Gastroesophageal sphincter (tissue), 4 donors: ENCODE data around the gene RANBP1. TPM values are rescaled to one million over a fixed set of nuclear protein-coding genes. Genes with fewer than 3 reads are reported as not detected.

ENCODE experiments used
- ATAC-seq: fragments of 150-250 bp; one replicate; pipeline ENCODE4 v1.9.1; 2016; ENCODE audit warnings: mild to moderate bottlenecking, moderate library complexity
- H3K27ac ChIP-seq, 4 donors: fragments of 200-600 bp; sonication (generic) in 3 of 4; 1 replicate in 3 of 4; 2 replicates in 1 of 4; pipeline ENCODE4 v1.5.1; 2016 to 2019
- H3K27me3 ChIP-seq: fragments of 200-600 bp; sonication (generic); one replicate; pipeline ENCODE4 v1.5.1; 2019
- H3K36me3 ChIP-seq, 2 donors: fragments of 200-600 bp; sonication (generic); one replicate each; pipeline ENCODE4 v1.5.1; 2019; ENCODE audit warnings: control low read depth in 1 of 2
- H3K4me1 ChIP-seq, 3 donors: fragments of 200-600 bp; sonication (generic); 1 replicate in 2 of 3; 2 replicates in 1 of 3; pipeline ENCODE4 v1.5.1; 2016 to 2019; ENCODE audit warnings: control low read depth in 2 of 3
- H3K4me3 ChIP-seq, 2 donors: fragments of 200-600 bp; sonication (generic); one replicate each; pipeline ENCODE4 v1.5.1; 2019; ENCODE audit warnings: mild to moderate bottlenecking in 1 of 2, moderate library complexity in 1 of 2
- H3K9me3 ChIP-seq, 3 donors: fragments of 200-600 bp; sonication (generic); one replicate each; pipeline ENCODE4 v1.5.1; 2017 to 2019; ENCODE audit warnings: control low read depth in 2 of 3
- EP300 ChIP-seq: sonication (generic); formaldehyde crosslinking; IDR thresholded peaks from one replicate; pipeline ENCODE4 v1.6.1; 2017; ENCODE audit warnings: antibody characterized with exemption, mild to moderate bottlenecking
- POLR2A ChIP-seq, 2 donors: fragments of 450-650 bp; IDR thresholded peaks; one replicate each; pipeline ENCODE4 v1.6.1; 2017; ENCODE audit warnings: antibody characterized with exemption in 2 of 2, mild to moderate bottlenecking in 2 of 2, moderate library complexity in 1 of 2
- POLR2AphosphoS5 ChIP-seq: sonication (generic); formaldehyde crosslinking; IDR thresholded peaks from one replicate; pipeline ENCODE4 v1.6.1; 2017; ENCODE audit warnings: antibody characterized with exemption
- WGBS, 2 donors: methylation state at CpG; one replicate each; pipeline ENCODE4 v1.1.5; 2018; ENCODE audit warnings: low coverage in 1 of 2; 5-methylcytosine and 5-hydroxymethylcytosine counted together
- total RNA-seq, 4 donors: library from RNA; depleted of rRNA; stranded (reverse); fragments of >200 nt; gene quantifications; one replicate each; pipeline ENCODE4 v1.1.0, GENCODE V29; 2016
- TF ChIP-seq, protein P1 (sequence below), 4 experiments: fragments of 200-600 bp in 2 of 4; fragments of 450-650 bp in 2 of 4; sonication (generic) in 1 of 4; IDR thresholded peaks; one replicate each; pipeline ENCODE4 v1.5.1; 2017 to 2019; ENCODE audit warnings: antibody characterized with exemption in 4 of 4, mild to moderate bottlenecking in 2 of 4, moderate library complexity in 2 of 4

The RANBP1 gene
- total RNA-seq, 4 donors from 2014 or later = 115 to 162 (median 158) TPM

DNA sequence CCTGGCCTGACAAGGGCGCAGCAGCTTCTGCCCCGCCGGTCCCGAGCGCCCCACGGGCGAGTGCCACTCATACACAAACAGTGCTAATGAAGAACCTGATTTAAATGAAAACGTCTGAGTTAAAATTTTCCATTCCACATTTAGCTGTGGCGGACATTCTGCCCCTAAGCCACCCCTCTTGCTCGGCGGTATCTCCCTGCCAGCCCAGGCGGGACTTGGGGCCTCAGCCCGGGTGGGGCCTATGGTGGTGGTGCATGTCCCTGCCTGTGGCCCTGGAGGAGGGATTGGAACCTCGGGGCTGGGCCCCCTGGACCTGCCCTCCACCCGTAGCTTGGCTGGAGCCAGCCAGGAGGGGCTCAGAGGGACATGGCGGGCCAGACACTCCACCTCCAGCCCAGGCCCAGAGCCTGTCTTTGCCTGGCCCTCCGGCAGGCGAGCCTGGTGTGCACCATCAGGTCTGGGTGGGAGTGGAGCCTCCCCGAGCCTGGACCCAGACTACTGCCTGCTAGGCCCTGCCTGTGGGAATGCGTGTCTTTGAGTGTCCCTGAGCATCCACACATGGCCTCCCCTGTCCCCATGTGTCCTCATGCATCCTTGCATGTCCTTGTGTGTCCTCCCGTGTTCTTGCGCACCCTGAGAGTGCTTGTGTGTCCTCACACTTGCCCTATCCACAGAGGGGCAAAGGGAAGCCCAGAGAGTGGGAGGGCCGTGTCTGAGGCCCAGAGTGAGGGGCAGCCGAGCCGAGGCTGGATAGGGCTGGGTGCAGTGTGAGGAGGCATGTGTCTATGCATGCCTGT is 20.1 kb downstream of the RANBP1 start:
- TF ChIP-seq EP300 (no peak), POLR2A (IDR thresholded peaks at IDR 0.05) (no peak), POLR2AphosphoS5 (no peak)
- TF ChIP-seq, protein P1, sequence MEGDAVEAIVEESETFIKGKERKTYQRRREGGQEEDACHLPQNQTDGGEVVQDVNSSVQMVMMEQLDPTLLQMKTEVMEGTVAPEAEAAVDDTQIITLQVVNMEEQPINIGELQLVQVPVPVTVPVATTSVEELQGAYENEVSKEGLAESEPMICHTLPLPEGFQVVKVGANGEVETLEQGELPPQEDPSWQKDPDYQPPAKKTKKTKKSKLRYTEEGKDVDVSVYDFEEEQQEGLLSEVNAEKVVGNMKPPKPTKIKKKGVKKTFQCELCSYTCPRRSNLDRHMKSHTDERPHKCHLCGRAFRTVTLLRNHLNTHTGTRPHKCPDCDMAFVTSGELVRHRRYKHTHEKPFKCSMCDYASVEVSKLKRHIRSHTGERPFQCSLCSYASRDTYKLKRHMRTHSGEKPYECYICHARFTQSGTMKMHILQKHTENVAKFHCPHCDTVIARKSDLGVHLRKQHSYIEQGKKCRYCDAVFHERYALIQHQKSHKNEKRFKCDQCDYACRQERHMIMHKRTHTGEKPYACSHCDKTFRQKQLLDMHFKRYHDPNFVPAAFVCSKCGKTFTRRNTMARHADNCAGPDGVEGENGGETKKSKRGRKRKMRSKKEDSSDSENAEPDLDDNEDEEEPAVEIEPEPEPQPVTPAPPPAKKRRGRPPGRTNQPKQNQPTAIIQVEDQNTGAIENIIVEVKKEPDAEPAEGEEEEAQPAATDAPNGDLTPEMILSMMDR (IDR thresholded peaks at IDR 0.05) = no peak
- 78% methylated on average over 8 of the region's 25 CpGs; no CpG with 5 or more reads in 1 of the 2 donors for WGBS, 2 donors
- peak overlapping the region in 1 of 4 donors; percentile 51 for H3K27ac ChIP-seq

DNA sequence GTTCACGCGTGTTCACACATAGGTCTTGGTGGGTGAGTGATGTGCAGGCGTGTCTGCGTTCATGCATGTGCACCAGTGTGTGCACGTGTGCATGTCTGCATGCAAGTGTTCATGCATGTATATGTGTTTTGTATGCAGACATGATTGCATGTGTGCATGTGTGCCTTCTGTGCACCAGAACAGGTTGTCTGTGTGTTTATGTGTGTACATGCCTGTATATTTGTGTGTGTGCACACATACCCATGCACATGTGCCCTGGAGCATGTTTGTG is 20.6 kb downstream of the RANBP1 start:
- peaks cover 4 to 68% (median 52%) of the 10 kb centered on the region in 3 donors for H3K4me1 ChIP-seq
- ATAC-seq = no peak
- no CpG with 5 or more reads among the region's 5 CpGs for WGBS, 2 donors

More for the DNA sequence above, 20.1 kb downstream of the RANBP1 start:
- Histone ChIP-seq H3K4me3 (no peak overlapping the region), H3K9me3 (no peaks in the 10 kb centered on the region), H3K36me3 (peaks cover 0 to 21% of the 10 kb centered on the region in 2 donors), H3K4me1 (peaks cover 4 to 68% (median 52%) of the 10 kb centered on the region in 3 donors), H3K27me3 (no peaks in the 10 kb centered on the region)
- ATAC-seq = no peak

DNA sequence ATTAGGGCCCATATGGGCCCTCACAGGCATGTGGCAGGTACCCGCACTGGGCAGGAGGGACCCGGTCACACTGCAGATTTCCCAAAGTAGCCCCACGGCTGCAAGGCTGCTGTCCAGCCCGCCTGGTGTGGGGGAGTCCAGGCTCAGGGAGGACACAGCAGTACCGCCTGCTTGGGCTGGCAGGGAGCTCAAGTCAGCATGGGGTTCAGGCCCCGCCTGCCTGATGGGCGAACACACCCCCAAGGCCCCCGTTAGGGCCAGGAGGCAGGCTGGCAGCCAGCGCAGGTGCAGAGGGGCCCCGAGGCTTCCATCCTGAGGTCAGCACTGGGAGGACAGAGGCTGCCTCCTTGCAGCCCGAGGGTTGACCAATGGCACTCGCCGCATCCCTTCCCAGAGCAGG is 21.2 kb downstream of the RANBP1 start:
- Histone ChIP-seq H3K27ac (peak overlapping the region in 3 of 4 donors; percentile 63 to 68 (median 66)), H3K4me1 (peaks cover 4 to 68% (median 52%) of the 10 kb centered on the region in 3 donors), H3K36me3 (peaks cover 0 to 32% of the 10 kb centered on the region in 2 donors), H3K9me3 (no peaks in the 10 kb centered on the region), H3K4me3 (peak overlapping the region in 1 of 2 donors; percentile 11), H3K27me3 (no peaks in the 10 kb centered on the region)
- WGBS, 2 donors = no CpG with 5 or more reads among the region's 13 CpGs
- no peak for ATAC-seq
- TF ChIP-seq, protein P1 (IDR thresholded peaks at IDR 0.05) = no peak

More for the DNA sequence above, 20.6 kb downstream of the RANBP1 start:
- Histone ChIP-seq H3K27ac (no peak overlapping the region), H3K36me3 (peaks cover 0 to 26% of the 10 kb centered on the region in 2 donors), H3K27me3 (no peaks in the 10 kb centered on the region), H3K4me3 (no peak overlapping the region), H3K9me3 (no peaks in the 10 kb centered on the region)
- no peak for TF ChIP-seq POLR2A (IDR thresholded peaks at IDR 0.05)
- no peak for TF ChIP-seq POLR2AphosphoS5
- TF ChIP-seq EP300 = no peak
- TF ChIP-seq, protein P1 (IDR thresholded peaks at IDR 0.05) = no peak

DNA sequence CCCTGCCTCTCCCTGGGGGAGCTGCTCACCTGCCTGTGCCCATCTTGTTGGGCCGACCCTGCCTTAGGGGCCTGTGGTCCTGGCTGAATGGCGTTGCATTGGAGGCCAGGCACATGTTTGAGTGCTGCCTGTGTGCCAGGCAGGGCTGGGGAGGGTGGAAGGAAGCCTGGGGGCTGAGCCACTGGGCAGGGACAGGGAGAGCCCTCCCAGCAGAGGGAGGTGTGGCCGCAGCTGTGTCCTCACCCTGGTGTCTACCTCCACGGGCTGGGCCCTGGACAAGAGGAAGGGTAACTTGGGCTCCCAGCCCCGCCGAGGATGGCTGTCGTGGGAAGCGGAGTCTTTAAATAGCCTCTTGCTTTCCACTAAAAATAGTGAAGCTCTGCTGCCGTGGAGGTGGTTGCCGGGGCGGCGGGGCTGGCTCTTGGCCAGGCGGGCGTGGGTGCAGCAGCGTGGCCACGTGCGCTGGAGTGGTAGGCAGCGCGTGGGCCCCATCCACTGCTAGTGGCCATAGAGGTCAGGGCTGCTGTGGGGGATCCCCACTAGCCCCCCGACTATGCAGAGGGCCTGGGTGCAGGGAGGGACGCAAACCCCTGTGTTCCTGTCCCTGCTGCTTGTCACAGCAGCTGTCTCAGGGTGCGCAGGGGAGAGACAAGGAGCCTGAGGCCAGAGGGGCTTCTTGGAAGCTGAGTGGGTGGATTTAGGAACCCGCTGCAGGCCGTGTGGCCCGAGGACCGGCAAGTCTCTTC is 21.9 kb downstream of the RANBP1 start:
- 42% methylated on average over 4 of the region's 26 CpGs; no CpG with 5 or more reads in 1 of the 2 donors for WGBS, 2 donors
- H3K27me3 ChIP-seq = no peaks in the 10 kb centered on the region
- H3K4me3 ChIP-seq = peak overlapping the region in 1 of 2 donors; percentile 11
- TF ChIP-seq POLR2A (IDR thresholded peaks at IDR 0.05) = no peak
- no peak for TF ChIP-seq EP300
- no peaks in the 10 kb centered on the region for H3K9me3 ChIP-seq
- peak overlapping the region in 3 of 4 donors; percentile 63 to 68 (median 66) for H3K27ac ChIP-seq
- peak; percentile 34 for ATAC-seq
- H3K36me3 ChIP-seq = peaks cover 0 to 39% of the 10 kb centered on the region in 2 donors
- peaks cover 1 to 61% (median 48%) of the 10 kb centered on the region in 3 donors for H3K4me1 ChIP-seq

DNA sequence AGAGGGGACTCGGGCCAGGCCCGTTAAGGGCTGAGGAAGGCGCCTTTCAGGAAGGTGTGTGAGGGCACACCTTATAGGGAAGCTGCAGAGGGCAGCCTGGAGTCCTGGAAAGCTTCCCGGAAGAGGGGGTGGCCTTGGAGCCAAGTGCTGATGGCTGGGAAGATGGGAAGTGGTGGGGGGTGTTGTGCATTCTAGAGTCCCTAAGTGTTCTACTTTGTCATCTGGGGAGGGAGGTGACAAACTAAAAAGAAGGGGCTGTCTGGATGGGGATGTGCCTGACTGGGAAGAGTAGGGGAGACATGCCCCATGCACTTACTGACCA is 22.5 kb downstream of the RANBP1 start:
- Histone ChIP-seq H3K4me1 (peaks cover 0 to 55% (median 43%) of the 10 kb centered on the region in 3 donors), H3K36me3 (peaks cover 0 to 45% of the 10 kb centered on the region in 2 donors), H3K27ac (peak overlapping the region in 3 of 4 donors; percentile 63 to 68 (median 66)), H3K27me3 (no peaks in the 10 kb centered on the region), H3K4me3 (no peak overlapping the region), H3K9me3 (no peaks in the 10 kb centered on the region)
- TF ChIP-seq POLR2A (IDR thresholded peaks at IDR 0.05) (no peak), EP300 (no peak), POLR2AphosphoS5 (no peak)
- TF ChIP-seq, protein P1 (IDR thresholded peaks at IDR 0.05) = no peak
- ATAC-seq = no peak
- 13 to 33% methylated on average over 1 to 4 of the region's 4 CpGs for WGBS, 2 donors
